HT1080 (cell line): Measurements from ENCODE around the gene HDAC4. TPM values are rescaled to one million over a fixed set of nuclear protein-coding genes. Genes with fewer than 3 reads are reported as not detected.

ENCODE experiments used
- DNase-seq: peaks from one replicate; pipeline ENCODE4 v3.0.0-alpha.2; 2015; ENCODE audit warnings: low read depth
- total RNA-seq: library from RNA; depleted of rRNA; stranded (reverse); fragments of >200 nt; shearing (Covaris generic); gene quantifications from 2 replicates; pipeline ENCODE4 v1.2.3, GENCODE V29; 2014

The HDAC4 gene
- total RNA-seq, 1 experiment from 2014 or later: 2.8 TPM

DNA sequence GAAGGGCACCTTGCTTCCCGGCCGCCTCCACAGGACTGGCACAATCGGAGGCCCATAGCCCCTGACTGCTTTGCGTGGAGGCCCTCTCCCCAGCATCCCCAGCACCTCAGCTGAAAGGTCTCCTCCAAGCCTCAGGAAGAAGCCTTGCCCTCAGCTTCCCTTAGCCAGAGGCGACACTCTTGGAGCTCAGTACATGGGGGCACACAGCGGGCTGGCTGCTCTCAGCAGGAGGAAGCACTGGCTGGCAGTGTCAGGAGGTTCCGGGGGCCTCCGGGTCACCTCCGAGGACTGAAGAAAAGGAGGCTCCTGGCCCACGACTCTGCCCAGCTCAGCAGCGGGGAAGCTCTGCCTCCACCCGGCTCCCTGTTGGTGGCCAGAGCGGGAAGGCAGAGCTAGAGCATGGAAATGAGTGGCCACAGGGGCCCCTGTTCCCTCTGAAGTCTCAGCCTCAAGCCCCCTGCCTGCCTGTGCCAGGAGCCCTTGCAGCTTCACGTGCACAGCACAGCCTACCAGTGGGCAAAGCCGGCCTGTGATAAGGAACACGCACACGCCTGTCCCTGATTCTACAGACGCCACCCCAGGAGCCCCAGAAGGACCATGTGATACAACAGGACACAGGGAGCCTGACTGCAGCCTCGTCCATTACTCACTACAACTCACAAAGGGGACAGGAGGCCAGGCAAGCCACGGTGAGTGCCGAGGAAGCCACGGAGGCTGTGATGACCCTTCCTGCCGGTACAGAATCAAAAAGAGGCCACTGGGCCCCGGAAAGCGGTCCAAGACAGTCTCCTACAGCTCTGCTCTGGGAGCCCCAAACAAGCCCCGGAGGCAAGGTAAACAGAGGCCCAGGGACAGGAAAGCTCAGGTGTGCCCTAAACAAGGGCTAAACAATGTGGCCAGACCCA is 15.5 kb downstream of the HDAC4 start:
- no peak for DNase-seq

DNA sequence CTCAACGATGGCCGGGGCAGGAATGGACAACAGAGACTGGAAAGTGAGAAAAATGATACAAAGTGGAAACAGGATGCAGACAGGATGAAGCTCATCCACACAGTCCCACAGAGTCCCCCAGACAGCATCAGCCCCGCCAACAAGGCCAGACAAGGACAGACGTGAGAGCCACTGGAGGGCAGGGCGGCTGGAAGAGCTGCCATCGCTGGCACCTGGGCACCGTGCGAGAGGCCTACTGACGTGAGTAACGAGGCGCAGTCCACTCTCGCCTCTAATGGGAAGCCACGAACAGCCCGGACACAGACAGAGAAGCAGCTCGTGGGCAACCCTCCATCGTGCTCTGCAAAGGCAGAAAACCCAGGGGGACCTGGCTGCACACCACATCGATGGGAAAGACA is 17.1 kb downstream of the HDAC4 start:
- DNase-seq: no peak

DNA sequence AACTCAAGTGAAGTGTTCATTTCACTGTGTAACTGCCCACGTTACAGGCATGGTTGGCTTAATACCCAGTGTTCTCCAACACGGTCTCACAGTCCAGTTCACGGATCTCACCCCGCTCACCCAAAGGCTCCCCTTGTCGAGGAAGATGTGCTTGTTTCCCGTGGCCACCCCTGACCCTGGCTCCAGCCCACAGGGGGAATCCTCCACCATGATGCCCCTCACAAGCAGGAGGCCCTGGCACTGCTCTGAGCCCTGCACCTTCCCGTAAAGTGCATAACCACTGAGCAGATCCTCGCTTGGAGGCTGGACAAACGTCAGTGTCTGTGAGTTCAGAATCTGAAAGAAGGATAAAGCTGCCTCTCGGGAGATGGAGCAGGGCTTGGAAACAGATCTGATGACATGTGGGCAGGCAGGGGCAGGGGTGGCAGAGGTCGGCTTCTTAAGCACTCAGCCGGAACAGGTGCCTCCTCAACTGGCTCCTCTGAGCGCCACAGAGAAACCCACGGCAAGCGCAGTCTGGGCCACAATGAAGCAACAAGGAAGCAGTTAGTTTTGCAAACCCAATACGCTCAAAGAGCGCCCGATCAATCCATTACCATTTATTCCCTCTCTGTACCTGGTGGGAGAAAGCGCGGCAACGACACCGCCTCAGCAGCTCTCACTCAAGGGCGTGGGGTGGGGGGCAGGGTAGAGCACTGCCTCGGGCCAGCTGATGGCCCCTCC is 17.6 kb downstream of the HDAC4 start:
- DNase-seq: no peak

DNA sequence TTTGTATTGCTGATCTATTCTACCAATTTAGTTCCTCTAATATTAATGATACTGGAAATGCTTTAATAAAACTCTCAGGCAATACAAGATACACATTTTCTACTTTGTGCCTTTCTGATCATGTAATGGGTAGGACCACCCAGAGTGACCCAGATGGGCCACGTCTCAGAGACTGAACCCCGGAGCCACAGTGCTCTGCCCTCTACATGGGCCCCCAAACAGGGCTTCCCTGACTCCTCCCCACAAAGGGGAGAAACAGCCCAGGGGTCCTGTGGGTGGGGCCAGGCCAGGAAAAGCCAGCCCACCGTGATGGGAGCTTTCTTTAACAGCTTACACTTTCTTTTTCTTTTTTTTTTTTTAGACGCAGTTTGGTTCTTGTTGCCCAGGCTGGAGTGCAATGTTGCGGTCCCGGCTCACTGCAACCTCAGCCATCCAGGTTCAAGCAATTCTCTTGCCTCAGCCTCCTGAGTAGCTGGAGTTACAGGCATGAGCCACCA is 18.4 kb downstream of the HDAC4 start:
- DNase-seq: no peak

DNA sequence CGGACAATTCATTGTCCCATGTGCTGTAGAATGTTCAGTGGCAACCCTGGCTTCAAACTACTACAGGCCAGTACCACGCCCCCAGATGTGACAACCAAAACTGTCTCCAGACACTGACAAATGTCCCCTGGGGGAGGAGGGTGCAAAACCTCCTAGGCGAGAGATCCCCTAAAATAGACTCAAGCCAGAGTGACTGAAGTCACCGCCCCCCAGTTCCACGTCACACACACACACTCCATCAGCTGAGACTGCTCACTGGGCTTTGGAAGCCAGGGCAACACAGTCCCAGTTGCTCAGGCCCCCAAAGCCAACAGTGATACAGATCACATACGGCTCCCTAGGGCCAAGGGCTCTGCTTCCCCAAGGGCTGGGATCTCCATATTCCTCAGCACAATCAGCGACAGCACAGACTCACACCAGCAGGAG is 19.1 kb downstream of the HDAC4 start:
- DNase-seq: no peak

DNA sequence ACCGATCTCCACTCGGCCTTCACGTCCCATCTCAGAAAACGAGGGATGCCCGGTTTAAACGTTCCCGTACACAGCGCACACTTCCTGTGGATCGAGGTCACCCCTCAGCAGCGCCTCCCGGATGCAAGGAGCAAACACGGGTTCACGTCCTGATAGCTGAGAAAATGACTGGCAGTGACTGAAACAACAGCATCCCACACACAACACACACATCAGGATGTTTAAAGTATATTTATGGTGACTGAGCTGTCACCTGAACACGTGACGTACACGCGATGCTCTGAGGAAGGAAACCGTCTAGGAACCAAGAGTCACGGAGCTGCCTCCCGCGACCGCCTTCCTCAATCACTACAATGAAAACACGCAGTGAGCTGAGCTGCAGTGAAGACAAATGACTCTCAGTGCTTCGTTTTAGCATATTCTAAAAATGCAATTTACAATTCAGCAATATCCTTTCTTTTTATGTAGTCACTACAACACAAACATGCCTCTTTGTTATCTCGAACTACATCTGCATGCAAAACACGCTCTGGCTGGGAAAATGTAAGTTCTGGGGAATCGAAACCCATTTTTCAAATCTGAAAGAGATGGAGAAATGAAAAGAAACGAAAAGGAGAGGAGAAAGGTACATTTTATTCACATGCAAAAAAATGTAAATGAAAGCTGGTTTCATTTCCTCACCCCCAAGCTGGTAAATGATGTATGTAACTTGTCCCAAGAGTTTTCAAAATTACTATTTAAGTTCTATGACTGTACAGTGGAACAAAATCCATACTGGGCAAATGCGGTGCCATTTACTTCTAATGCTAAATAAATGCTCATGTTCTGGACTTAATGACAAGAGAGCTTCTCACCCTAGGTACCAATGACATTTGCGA is 19.8 kb downstream of the HDAC4 start:
- no peak for DNase-seq

DNA sequence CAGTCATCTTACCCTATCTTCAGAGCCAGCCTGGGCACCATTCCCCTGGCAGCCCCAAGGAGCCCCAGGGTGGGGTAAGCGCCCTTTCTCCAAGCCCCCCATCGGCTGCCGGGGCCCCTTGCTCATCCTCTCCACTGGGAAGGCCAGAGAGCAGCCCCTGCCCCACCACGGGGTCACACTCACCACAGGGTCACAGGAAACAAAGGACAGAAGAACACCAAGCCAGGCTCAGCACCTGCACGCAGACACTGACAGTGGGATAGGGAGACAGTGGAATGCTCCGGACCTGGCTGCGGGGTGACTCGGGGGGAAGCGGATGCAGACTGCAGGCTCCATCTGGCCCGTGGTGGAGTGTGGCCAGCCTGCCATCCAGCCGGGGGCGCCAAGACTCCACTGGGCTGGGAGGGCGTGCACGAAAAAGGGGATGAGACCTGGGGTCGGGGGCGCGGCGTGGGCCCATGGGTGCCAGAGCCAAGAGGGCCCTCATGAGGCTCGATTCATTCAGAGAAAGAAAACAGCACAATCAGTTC is 21.1 kb downstream of the HDAC4 start:
- DNase-seq: no peak

DNA sequence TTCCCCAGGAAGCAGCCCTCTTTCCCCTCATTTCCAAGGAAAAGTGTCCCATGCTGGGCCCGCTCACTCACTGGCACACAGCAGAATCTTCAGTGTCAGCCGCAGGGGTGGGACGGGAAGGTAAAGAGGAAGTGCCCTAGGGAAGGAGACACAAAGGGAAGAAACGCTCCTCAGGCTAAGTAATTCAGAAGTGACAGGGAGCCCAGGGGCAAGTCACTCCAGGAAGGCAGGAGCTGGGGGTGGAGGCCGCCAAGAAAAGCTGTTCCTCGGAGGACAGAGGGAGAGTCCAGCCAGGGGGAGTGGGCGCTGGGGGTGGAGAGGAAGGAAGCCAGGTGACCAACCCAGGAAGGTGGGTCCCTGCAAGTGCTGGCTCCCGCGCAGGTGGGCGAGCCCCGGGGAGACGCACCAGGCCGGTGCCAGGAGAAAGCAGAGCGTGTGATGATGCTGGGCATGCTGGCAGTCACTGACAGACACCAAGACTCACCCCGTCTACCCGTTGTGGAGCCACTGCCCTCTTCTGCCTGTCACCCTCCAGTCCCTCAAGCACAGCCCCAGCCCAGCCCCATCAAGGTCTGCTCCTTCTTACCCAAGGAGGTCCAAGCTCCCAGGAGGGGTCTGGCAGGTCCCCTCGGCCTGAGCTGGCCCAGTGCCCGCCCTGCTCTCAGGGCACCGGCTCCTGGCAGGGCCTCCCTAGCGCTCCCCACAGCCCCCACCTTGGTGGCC is 21.7 kb downstream of the HDAC4 start:
- DNase-seq: no peak

DNA sequence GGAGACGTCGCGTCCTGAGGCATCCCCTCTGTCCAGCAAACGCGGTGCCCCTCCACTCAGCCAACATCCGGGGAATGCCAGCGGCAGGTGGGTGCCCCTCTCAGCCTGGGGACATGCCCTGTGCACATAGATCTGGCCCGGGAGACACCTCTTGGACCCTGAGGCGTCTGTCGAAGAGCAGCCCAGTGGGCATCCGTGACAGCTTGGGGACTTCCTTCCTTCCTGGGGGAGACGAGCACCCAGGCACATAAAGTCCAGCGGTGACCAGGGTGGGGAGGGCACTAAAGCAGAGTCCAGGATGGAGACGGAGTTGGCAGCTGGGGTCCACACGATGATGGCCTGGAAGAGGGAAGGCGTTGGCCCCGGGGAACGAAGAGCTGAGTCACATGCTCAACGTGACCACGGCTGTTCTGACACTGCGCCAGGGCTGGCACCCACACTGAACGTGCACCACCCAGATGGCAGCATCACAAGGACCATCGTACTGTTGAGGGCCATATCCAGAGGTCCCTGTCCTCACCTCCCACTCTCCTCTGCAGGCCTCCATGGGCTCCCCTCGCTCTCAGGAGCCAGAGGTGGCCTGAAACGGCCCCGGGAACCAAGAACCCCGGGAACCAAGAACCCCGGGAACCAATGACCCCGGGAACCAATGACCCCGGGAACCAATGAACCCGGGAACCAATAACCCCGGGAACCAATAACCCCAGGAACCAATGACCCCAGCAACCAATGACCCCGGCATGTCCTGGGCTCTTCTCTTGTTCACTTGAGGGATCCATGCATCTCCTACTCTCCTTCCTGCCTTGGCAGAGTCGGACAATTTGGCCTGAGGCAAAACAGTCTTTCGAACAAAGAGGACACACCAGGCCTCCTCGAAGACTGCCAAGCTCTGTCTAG is 22.6 kb downstream of the HDAC4 start:
- no peak for DNase-seq

DNA sequence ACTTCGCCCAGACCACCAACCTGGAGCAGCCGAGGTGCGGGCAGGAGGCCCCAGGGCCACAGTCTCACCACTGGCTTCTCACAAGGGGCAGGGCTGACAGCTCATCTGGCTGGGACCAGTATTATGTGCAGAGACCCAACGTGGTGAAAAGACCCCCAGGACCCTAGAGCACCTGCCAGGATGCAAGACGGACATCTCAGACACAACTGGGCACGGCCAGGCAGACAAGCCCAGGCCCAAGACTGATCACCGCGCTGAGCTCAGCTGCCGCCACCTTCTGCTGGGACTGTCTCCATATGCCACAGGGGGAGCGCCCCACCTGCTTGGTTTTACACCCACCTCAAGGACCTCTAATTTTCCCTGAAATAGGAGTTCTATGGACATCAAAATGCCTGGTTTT is 23.2 kb downstream of the HDAC4 start:
- no peak for DNase-seq

DNA sequence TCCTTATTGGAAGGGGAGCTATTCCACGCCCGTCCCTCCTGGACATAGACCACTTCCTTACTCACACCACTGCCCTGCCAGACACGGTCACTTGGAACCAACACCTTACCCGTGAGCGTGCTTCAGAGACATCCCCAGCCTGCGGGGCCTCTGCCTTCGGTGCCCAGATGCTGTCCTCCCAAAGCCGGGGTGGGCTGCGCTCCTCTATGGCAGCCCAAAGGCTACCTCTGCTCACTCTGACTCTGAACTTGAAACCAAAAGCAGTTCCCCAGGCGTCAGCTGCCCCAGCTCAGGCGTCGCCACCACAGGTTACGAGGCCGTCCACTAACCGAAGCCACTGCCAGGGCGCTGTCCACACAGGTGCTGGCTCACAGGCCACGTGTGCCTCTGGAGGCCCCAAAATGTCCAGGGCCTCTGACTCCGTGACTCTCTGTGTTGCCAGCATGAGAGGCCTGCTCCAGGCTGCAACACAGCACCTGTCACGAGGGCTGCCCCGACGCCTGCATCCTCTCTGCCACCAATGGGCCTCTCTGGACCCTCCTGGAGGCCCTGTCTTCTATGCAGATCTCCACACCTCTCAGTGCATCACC is 23.8 kb downstream of the HDAC4 start:
- no peak for DNase-seq

DNA sequence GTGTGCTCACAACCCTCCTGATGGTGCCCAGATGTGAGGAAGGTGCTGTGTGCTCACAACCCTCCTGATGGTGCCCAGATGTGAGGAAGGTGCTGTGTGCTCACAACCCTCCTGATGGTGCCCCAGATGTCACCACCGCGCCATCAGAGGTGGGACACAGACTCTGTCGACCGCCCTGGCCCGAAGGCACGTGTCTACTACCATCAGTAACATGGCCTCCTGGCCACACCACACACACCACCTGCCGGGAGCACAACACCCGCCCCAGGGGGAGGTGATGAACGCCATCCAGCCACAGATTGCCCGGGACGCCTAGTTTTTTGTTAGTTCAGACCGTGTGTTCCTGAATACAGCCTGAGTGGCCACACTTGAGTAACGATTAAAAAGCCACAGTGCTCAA is 24.5 kb downstream of the HDAC4 start:
- DNase-seq: no peak

DNA sequence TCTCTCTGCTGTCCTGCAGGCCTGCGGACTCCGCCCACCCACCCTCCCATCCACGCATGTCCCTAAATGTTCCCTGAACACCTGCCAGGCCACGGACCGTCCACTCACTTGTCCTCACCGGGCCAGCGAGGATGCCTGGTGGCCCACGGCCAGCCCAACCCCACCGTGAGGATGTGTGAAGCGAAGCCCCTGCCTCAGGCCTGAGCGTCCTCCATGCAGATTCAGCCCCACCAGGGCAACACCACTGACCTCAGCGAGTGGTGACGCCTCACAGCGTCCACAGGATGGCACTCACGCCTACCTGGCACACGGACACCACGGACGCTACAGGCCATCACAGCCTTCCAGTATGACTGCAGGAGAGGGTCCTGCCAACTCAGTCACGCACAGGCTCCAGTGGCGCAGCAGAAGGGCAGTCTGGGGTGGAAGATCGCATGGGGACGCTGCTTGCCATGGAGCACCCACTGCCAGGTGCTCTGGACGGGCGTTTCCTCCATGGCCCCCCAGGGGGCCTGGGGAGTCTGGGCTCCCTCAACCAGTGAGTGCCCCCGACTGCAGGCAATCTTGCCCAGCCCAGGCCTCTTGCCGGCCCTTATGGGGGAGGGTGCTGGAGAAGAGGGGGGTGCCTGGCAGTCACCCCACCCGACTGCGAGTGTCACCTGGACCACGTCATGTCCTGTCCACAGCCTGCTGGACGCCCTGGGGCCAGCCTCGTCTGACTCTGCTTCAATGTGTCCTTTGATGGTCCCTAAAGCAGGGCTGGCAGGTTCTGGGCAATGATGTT is 25.4 kb downstream of the HDAC4 start:
- DNase-seq: no peak

DNA sequence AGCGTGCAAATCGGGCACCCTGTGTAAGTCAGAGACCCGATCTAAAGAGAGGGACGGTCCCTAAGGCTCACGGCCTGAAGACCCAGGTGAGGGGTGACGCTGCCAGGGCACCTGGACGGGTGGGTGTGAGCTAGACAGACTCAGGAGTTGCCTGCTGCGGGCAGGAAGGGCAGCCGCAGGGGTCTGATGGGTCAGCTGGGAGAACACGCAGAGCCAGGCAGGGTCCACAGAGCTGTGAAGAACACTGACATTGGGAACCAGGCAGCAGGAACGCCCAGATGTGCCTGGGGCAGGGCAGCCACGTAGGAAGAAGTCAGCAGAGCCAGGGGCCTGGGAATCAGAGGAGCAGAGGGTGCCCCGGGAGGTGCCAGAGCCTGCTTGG is 25.9 kb downstream of the HDAC4 start:
- no peak for DNase-seq

DNA sequence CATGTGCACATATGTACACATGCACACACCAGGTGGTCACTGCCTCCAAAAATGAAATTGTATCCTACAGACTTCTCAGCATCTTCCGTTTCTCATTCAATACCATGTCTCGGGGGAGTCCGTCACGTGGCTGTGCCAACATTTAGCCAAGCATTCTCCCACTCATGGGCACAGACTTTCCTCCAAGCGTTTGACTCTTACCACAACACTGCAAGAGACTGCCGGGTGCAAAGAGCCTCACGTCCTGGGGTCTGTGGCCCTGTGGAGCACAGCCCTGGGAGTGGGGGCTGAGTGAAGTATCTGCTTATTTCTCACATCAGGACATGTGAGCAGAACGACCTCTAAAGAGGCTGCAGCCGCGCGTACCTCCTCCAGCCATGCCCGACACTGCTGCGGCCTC is 28.0 kb downstream of the HDAC4 start:
- no peak for DNase-seq

DNA sequence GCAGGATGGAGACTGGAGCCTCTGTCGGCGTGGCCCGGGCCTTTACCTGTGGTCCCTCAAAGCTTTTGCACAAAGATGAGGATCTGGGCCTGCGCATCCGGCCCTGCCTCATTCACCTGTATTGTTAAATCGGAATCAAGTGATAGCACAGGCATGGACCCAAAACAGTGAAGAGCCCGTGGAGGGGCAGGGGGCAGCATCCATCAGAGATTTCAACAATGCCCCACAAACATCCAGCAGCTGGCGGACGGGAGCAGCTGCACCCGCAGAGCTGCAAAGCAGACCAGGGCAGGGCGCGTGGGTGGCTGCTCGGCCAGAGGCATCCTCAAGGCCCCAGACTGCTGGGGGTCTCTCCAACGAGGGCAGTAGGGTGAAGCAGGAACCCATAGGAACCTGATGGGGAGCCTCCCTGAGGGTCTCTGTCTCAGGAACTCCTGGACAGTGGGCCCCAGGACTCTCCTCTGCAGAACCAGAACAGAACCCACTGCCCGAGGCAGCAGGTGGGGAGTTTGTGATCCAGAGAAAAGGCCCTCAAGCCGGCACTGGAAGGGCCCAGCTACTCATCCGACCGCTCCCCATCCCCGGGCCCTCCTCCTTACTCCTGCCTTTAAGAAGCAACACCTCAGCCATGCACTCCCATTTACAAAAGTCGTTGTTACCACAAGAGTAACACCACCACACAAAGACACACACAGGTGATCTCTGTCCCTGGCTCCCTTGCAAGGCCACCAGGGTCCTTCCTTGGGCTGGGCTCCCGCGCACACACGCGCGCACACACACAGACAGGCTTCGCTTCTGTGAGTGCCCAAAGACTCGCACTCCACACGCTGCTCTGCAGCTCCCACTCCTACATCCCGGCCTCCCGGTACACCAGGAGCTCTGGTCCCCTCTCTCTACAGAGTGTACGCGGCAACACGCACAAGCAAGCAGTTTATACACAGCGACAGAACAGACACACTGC is 28.8 kb downstream of the HDAC4 start:
- DNase-seq: no peak
